Ectodermal cell (in vitro differentiated cells): ENCODE results near the gene ADARB1.

Experiments
- H3K27ac ChIP-seq: 2 replicates; pipeline ENCODE4 v1.7.0; 2013; ENCODE audit warnings: mild to moderate bottlenecking, low read depth, low read length; ENCODE audit not compliant: insufficient read depth, poor library complexity, severe bottlenecking
- H3K27me3 ChIP-seq: 2 replicates; pipeline ENCODE4 v1.7.0; 2013; ENCODE audit warnings: mild to moderate bottlenecking, low read length; ENCODE audit not compliant: insufficient read depth, control insufficient read depth, poor library complexity, severe bottlenecking
- H3K36me3 ChIP-seq: one replicate; pipeline ENCODE4 v1.7.0; 2013; ENCODE audit warnings: low read length; ENCODE audit not compliant: control insufficient read depth, insufficient read depth
- H3K4me1 ChIP-seq: one replicate; pipeline ENCODE4 v1.7.0; 2013; ENCODE audit warnings: low read length; ENCODE audit not compliant: control insufficient read depth, insufficient read depth
- H3K4me3 ChIP-seq: 2 replicates; pipeline ENCODE4 v1.7.0; 2013; ENCODE audit warnings: low read depth, low read length, control low read depth; ENCODE audit not compliant: insufficient read depth
- H3K9me3 ChIP-seq: 2 replicates; pipeline ENCODE4 v1.7.0; 2013; ENCODE audit warnings: mild to moderate bottlenecking, low read length, moderate library complexity; ENCODE audit not compliant: control insufficient read depth
- WGBS, 2 experiments: methylation state at CpG; one replicate each; pipeline ENCODE4 v1.1.7; 2013; ENCODE audit warnings: missing lambda C conversion rate in 2 of 2; 5-methylcytosine and 5-hydroxymethylcytosine counted together

The ADARB1 gene

GRCh38 chr21:45249626-45250025 lies 175.2 kb downstream of the ADARB1 start:
- Histone ChIP-seq H3K4me3 (no peak overlapping the region), H3K9me3 (no peaks in the 10 kb centered on the region), H3K27ac (no peak overlapping the region), H3K36me3 (no peaks in the 10 kb centered on the region), H3K27me3 (no peaks in the 10 kb centered on the region), H3K4me1 (peaks cover 8% of the 10 kb centered on the region)
- 94 to 97% methylated on average over 6 of the region's 6 CpGs for whole genome bisulfite sequencing, 2 experiments

DNA sequence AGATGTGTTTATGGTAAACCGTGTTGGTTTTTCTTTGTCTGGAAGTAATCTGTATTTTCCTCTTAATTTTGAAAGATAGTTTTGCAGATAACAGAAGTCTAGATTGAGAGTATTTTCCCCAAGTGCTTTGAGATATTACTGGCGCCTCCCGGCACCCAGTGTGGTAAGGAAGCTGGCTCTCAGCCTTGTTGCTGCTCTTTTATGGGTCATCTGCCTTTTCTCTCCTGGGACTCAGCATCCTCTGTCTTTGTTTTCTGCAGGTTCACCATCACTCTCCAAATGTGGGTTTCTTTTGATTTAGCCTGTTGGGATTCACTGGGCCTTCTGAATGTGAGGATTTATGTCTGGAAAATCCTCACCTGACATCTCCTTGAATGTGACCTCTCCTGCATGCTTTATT lies 175.9 kb downstream of the ADARB1 start:
- 90 to 98% methylated on average over 3 of the region's 3 CpGs for WGBS, 2 experiments
- no peaks in the 10 kb centered on the region for H3K27me3 ChIP-seq
- no peaks in the 10 kb centered on the region for H3K9me3 ChIP-seq
- H3K27ac ChIP-seq = no peak overlapping the region
- H3K4me3 ChIP-seq = no peak overlapping the region
- H3K4me1 ChIP-seq = peaks cover 8% of the 10 kb centered on the region
- H3K36me3 ChIP-seq = no peaks in the 10 kb centered on the region

- no peak overlapping the region for H3K27ac ChIP-seq
- no peaks in the 10 kb centered on the region for H3K27me3 ChIP-seq
- peaks cover 8% of the 10 kb centered on the region for H3K4me1 ChIP-seq
- no peaks in the 10 kb centered on the region for H3K36me3 ChIP-seq
- H3K4me3 ChIP-seq = no peak overlapping the region
- no peaks in the 10 kb centered on the region for H3K9me3 ChIP-seq
- WGBS, 2 experiments = 80 to 87% methylated on average over 14 of the region's 14 CpGs
These were observed 176.7 kb downstream of the ADARB1 start for GRCh38 chr21:45250914-45251634.

DNA sequence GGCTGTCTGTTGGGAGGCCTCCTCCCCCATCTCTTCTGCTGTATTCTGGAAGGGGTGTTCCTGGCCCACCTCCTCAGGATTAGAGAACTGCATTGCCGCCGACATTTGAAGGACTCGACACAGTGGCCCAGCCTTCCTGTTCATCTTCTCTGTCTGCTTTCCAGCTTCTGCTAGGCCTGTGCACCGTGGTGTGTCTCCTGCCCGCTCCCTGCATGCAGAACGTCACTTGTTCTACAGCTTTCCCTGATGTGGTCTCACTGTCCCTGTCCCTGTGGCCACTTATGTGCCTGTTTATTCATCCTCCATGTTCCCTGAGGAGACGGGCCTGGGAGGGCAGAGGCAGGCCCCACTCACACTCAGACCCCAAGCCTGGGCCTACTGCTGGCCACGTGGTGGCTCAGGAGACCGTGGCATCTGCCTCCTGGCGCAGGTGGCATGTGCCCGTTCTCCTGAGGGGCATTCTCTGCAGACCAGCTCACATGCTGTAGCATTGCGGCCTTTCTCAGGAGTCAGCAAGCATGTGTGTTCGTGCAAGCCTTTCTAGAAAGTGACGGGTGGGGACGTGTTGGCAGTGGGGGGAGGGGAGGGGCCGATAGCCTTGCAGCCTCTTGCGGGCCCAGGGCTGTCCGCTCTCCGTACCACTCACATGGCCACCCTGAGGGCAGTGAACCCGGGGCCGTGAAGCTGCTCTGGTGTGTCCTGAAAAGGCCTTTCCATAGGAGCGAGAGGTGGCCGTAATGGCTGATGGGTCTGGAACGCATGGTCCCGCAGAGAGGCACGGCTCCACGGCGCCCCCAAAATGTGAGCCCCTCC lies 177.5 kb downstream of the ADARB1 start:
- Histone ChIP-seq H3K27ac (no peak overlapping the region), H3K9me3 (no peaks in the 10 kb centered on the region), H3K27me3 (no peaks in the 10 kb centered on the region), H3K36me3 (no peaks in the 10 kb centered on the region), H3K4me3 (no peak overlapping the region), H3K4me1 (peaks cover 15% of the 10 kb centered on the region)
- 91 to 92% methylated on average over 28 of the region's 28 CpGs for WGBS, 2 experiments

- 90 to 92% methylated on average over 13 of the region's 13 CpGs for WGBS, 2 experiments
- no peak overlapping the region for H3K4me3 ChIP-seq
These were observed 178.1 kb downstream of the ADARB1 start for GRCh38 chr21:45252448-45252925.

GRCh38 chr21:45253180-45253579 lies 178.8 kb downstream of the ADARB1 start:
- WGBS, 2 experiments = 80 to 85% methylated on average over 8 of the region's 8 CpGs
- Histone ChIP-seq H3K27me3 (no peaks in the 10 kb centered on the region), H3K4me3 (no peak overlapping the region), H3K27ac (no peak overlapping the region), H3K4me1 (peaks cover 28% of the 10 kb centered on the region), H3K36me3 (no peaks in the 10 kb centered on the region), H3K9me3 (no peaks in the 10 kb centered on the region)

More at GRCh38 chr21:45252448-45252925, 178.1 kb downstream of the ADARB1 start:
- Histone ChIP-seq H3K9me3 (no peaks in the 10 kb centered on the region), H3K27me3 (no peaks in the 10 kb centered on the region), H3K27ac (no peak overlapping the region), H3K36me3 (no peaks in the 10 kb centered on the region), H3K4me1 (peaks cover 21% of the 10 kb centered on the region)

DNA sequence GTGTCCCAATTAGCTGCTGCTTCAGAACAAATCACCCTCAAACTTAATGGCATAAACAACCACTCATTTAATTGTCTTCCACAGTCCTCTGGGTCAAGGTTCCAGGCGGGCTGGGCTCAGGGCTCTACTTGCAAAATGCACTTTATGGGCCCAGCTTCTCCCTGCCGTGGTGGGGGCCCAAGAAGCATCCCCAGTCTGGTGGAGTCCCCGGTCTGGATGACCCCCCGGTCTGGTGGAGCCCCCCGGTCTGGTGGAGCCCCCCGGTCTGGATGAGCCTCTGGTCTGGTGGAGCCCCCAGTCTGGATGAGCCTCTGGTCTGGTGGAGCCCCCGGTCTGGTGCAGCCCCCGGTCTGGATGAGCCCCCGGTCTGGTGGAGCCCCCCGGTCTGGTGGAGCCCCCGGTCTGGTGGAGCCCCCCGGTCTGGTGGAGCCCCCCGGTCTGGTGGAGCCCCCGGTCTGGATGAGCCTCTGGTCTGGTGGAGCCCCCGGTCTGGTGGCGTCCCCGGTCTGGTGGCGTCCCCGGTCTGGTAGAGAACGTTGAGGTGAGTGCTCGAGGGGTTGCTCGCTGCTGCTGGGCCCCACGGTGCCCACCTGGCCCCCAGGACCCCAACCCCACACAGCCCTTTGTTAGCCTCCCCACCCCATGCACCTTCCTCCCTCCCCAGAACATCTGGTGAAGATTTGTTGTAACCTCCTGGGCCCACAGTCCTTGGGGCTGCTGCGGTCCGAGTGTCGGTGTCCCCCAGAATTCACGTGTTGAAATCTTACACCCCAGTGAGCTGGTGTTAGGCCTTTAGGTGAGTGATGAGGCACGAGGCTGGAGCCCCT lies 179.5 kb downstream of the ADARB1 start:
- Histone ChIP-seq H3K9me3 (no peaks in the 10 kb centered on the region), H3K27me3 (no peaks in the 10 kb centered on the region), H3K4me3 (no peak overlapping the region), H3K36me3 (no peaks in the 10 kb centered on the region), H3K4me1 (peaks cover 25% of the 10 kb centered on the region), H3K27ac (no peak overlapping the region)
- 88 to 90% methylated on average over 28 of the region's 28 CpGs for WGBS, 2 experiments

GRCh38 chr21:45254460-45254930 lies 180.1 kb downstream of the ADARB1 start:
- Histone ChIP-seq H3K27ac (no peak overlapping the region), H3K27me3 (no peaks in the 10 kb centered on the region), H3K4me3 (no peak overlapping the region), H3K4me1 (peaks cover 20% of the 10 kb centered on the region), H3K36me3 (no peaks in the 10 kb centered on the region), H3K9me3 (no peaks in the 10 kb centered on the region)
- WGBS, 2 experiments = 89 to 90% methylated on average over 17 of the region's 17 CpGs

GRCh38 chr21:45255381-45256020 lies 181.1 kb downstream of the ADARB1 start:
- H3K9me3 ChIP-seq = no peaks in the 10 kb centered on the region
- 87 to 91% methylated on average over 21 to 22 of the region's 22 CpGs for WGBS, 2 experiments
- peaks cover 20% of the 10 kb centered on the region for H3K4me1 ChIP-seq
- H3K27me3 ChIP-seq = no peaks in the 10 kb centered on the region
- H3K4me3 ChIP-seq = no peak overlapping the region
- H3K27ac ChIP-seq = no peak overlapping the region
- H3K36me3 ChIP-seq = no peaks in the 10 kb centered on the region
